BJ (cell line): ENCODE data around the gene PLPP2. TPM values are rescaled to one million over a fixed set of nuclear protein-coding genes. Genes with fewer than 3 reads are reported as not detected.

Experiments
- CTCF ChIA-PET: fragments of 350-600 bp; formaldehyde crosslinking; extraction: SDS; loops from one replicate; lab custom pipeline; 2021; ENCODE audit warnings: antibody characterized with exemption, inconsistent platforms; lab: Yijun Ruan, JAX
- POLR2A ChIA-PET: fragments of 300-600 bp; sonication (Branson Sonifier 250); formaldehyde crosslinking; extraction: SDS; loops from one replicate; lab custom pipeline; 2021; ENCODE audit warnings: antibody characterized with exemption; lab: Charles Lee
- DNase-seq: peaks from one replicate; pipeline ENCODE4 v3.0.0-alpha.2; 2011; ENCODE audit warnings: low read depth
- H3K27me3 ChIP-seq: 2 replicates; pipeline ENCODE4 v1.6.0; 2011; ENCODE audit warnings: low read length; ENCODE audit not compliant: control insufficient read depth, insufficient read depth
- H3K36me3 ChIP-seq: 2 replicates; pipeline ENCODE4 v1.5.1; 2011; ENCODE audit warnings: low read length; ENCODE audit not compliant: control insufficient read depth, insufficient read depth
- H3K4me3 ChIP-seq: 2 replicates; pipeline ENCODE4 v1.5.1; 2011; ENCODE audit warnings: low read depth, mild to moderate bottlenecking, control low read depth, low read length
- polyA plus RNA-seq: library from polyadenylated mRNA; depleted of rRNA; stranded (reverse); fragments of >200 nt; gene quantifications from 2 replicates; pipeline ENCODE4 v1.2.3, GENCODE V29; 2011
- TF ChIP-seq, protein P1 (sequence below): IDR thresholded peaks from 2 replicates; pipeline ENCODE4 v1.5.1; 2011; ENCODE audit warnings: low read depth, mild to moderate bottlenecking, control low read depth, inconsistent platforms, low read length, moderate library complexity; ENCODE audit not compliant: insufficient read depth

PLPP2 gene
- polyA plus RNA-seq, 1 experiment = 6.7 TPM

DNA sequence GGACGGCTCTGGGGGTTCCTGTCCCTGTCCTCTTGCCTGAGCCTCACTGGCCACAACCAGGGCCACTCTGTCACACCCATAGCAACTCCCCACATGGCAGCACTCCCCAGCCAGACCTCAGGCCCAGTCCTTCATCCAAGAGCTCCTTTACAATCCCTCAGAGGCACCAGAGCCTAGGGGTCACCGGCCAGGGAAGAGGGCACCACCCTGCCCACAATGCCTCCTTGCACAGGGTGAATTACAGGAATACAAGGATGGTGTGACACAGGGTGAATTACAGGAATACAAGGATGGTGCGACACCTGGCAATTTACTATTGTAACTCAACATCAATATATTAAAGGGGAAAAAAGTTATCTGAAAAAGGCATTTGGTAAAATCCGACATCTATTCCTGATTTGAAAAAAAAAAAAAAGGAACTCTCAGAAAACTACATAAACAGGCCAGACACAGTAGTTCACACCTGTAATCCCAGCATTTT, 36.9 kb upstream of the PLPP2 start:
- POLR2A ChIA-PET = interaction anchor here (0.7 kb wide), 1 partner anchor 161 kb away, joined by 3 read pairs; no protein-coding TSS in a partner anchor
- no peak for DNase-seq
- Histone ChIP-seq H3K36me3 (peaks cover 46% of the 10 kb centered on the region), H3K27me3 (no peaks in the 10 kb centered on the region), H3K4me3 (no peak overlapping the region)
- CTCF ChIA-PET = no interaction called here
- TF ChIP-seq, protein P1, sequence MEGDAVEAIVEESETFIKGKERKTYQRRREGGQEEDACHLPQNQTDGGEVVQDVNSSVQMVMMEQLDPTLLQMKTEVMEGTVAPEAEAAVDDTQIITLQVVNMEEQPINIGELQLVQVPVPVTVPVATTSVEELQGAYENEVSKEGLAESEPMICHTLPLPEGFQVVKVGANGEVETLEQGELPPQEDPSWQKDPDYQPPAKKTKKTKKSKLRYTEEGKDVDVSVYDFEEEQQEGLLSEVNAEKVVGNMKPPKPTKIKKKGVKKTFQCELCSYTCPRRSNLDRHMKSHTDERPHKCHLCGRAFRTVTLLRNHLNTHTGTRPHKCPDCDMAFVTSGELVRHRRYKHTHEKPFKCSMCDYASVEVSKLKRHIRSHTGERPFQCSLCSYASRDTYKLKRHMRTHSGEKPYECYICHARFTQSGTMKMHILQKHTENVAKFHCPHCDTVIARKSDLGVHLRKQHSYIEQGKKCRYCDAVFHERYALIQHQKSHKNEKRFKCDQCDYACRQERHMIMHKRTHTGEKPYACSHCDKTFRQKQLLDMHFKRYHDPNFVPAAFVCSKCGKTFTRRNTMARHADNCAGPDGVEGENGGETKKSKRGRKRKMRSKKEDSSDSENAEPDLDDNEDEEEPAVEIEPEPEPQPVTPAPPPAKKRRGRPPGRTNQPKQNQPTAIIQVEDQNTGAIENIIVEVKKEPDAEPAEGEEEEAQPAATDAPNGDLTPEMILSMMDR = no peak

DNA sequence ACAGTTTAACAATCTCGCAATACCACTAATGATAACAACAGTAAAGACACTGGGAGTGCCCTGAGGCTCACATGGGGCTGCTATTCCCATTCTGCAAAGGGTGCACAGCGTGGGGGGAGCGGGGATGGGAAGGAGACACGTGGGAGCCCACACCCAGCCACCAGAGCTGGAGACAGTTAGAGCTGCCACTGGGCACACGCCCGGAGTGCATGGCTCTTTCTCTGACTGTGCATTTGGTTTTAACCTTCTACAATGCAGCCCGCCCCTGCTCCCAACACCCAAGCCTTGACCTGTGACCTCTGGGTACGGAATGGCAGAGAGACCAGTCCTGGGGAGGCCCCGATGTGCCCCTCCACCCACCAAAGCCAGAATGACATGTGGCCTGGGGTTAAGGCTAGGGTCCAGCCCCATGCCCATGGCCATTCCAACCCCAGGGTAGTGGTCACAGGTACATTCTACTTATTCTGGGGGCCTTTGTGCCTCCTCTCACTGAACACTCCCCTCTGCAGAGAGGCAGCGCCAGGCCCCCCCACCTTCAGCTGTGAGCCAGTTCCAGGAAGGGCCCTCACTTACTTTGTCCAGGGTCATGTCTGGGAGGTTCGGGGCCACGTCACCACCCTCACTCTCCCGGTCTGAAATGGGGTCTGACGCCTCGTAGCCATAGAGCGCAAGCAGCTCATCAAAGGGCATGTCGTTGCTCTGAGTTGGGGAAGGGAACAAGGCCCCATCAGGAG, 36.3 kb upstream of the PLPP2 start:
- peaks cover 48% of the 10 kb centered on the region for H3K36me3 ChIP-seq
- ChIA-PET CTCF (no interaction called here), POLR2A (interaction anchor here (0.7 kb wide), 1 partner anchor 162 kb away, joined by 3 read pairs; no protein-coding TSS in a partner anchor)
- H3K27me3 ChIP-seq = no peaks in the 10 kb centered on the region
- TF ChIP-seq, protein P1 = no peak
- DNase-seq = no peak
- H3K4me3 ChIP-seq = no peak overlapping the region

DNA sequence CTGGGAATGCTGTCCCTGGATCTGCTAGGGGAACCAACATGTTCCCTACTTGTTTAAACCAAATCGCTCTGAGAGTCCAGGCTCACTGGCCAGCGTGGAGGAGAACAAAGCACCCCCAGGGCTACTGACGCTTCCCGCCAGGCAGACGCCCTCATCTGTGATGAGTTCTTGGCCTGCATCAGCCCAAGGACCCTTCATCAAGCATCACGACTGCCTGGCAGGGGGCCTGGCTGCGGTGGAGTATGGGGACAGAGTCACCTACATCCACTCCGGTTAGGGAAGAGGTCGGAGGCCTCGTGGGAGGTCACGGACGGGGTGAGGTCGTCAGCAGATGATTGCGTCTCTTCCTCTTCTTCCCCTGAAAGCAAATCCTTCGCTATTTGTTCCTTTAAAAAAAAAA, 35.7 kb upstream of the PLPP2 start:
- CTCF ChIA-PET = no interaction called here
- DNase-seq = no peak
- Histone ChIP-seq H3K36me3 (peaks cover 50% of the 10 kb centered on the region), H3K27me3 (no peaks in the 10 kb centered on the region), H3K4me3 (no peak overlapping the region)
- TF ChIP-seq, protein P1 = no peak
- POLR2A ChIA-PET = no interaction called here

DNA sequence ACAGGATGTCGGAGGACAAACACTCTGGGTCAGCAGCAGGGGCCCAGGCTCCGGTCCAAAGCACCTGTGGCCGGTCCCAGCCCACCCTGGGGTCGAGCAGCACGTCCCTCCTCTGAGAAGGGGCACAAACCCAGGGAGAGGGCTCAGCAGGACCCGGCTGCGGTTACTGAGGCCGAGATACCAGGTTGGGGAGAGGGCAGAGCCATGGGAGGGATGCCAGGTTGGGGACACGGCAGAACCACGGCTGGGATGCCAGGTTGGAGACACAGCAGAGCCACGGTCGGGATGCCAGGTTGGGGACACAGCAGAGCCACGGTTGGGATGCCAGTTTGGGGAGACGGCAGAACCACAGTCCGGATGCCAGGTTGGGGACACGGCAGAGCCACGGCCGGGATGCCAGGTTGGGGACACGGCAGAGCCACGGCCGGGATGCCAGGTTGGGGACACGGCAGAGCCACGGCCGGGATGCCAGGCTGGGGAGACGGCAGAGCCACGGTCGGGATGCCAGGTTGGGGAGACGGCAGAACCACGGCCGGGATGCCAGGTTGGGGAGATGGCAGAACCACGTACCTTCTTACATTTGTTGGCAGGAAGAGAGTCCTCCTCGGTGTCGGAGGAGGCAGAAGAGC, 34.8 kb upstream of the PLPP2 start:
- POLR2A ChIA-PET = no interaction called here

More for the DNA sequence above, 34.8 kb upstream of the PLPP2 start:
- Histone ChIP-seq H3K36me3 (peaks cover 48% of the 10 kb centered on the region), H3K4me3 (no peak overlapping the region), H3K27me3 (no peaks in the 10 kb centered on the region)
- CTCF ChIA-PET = no interaction called here
- no peak for DNase-seq
- TF ChIP-seq, protein P1 = no peak
